Stimulated activated CD8-positive, alpha-beta memory T cell treated with anti-CD3 and anti-CD28 coated beads, Interleukin-2, amount 100 ng/mL, for 1 hour (primary cell): ENCODE data around the gene PROX2.

Experiments used
- DNase-seq, 2 donors: peaks; one replicate each; pipeline ENCODE4 v3.0.0-alpha.2; 2020; ENCODE audit warnings: low read depth in 2 of 2

Gene PROX2

GRCh38 chr14:74879427-74880182 lies 3.7 kb upstream of the PROX2 start:
- DNase-seq, result no peak

DNA sequence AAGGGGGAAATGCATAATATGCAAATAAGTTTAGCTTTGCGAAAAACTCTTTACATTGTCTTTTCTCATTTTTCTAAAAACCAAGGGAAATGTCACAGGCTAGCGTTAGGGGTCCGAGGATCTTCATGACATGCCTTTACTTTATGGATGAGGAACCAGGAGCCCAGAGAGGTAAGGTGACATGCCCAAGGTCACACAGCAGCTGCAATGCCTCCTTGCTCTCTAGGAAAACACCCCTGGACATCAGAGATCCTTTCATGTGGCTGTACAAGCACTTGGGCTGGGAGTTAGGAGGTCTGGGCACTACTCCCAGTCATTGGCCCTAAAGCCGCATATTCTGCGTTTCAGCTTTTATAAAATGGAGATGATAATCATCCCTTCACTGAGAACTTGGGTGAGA lies 741 bp downstream of the PROX2 start:
- DNase-seq, result no peak

DNA sequence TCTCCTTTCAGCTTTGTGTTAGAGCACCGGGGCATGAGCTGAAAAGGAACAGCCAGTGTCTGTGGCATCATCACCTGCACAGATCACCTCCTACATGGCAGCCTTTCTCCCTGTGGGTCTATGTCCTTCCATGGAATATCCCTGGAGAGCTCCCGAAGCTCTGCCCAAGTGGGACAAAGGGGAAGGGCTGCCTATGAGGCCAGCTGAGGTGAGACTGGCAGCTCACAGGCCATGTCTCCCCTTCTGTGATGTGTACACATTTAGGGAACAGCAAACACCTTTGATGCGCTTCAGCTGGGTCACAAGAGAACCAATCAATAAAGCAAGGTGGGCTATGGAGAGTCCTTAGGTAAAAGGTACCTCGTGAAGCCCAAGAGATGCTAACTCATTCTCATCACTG lies 4.1 kb downstream of the PROX2 start:
- no peak for DNase-seq

GRCh38 chr14:74868739-74869138 lies 7.2 kb downstream of the PROX2 start:
- no peak for DNase-seq

GRCh38 chr14:74867673-74868072 lies 8.3 kb downstream of the PROX2 start:
- peak; percentile 8 to 39 for DNase-seq

- no peak for DNase-seq
Measured at GRCh38 chr14:74866708-74867389, 9.1 kb downstream of the PROX2 start.

DNA sequence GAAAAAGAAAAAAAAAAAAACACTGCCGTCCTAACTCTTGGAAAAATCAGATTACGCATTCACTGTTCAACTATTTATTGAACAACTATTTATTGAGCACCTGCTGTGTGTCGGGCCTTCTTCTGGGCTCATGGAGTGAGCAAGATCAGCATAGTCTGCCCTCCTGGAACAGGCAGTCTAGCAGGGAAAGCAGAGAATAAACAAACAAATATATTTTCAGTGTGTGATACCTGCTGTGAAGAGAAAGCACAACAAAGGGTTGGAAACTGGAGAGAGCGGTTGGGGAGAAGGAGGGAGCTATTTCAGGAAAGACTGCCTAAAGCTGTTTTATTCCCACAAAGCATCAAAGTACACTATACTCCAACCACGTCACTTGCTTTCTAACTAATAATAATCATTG lies 10.8 kb downstream of the PROX2 start:
- no peak for DNase-seq

- DNase-seq, result no peak
Measured at GRCh38 chr14:74864198-74864597, 11.7 kb downstream of the PROX2 start.

DNA sequence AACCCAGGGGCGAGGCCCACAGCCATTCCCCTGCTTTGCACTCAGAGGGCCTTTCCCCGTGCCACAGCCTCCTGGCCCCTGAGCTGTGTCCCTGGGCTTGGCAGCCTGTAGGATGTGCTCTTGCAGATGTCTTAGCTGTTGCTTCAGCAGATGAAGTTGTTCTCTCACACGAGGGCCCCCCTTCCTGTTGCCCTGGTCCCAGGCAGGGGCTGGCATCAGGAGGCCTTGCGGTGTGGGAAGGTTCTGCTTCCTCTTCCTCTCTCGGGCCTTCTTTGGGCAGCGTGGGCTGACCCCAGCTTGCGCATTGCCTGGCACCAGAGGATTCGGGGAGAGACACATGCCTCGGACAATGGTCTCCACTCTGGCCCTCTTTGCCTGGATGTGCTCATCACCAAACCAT lies 12.7 kb downstream of the PROX2 start:
- DNase-seq, result no peak

- no peak for DNase-seq
Measured at GRCh38 chr14:74861734-74862090, 14.2 kb downstream of the PROX2 start.

GRCh38 chr14:74860899-74861733 lies 14.8 kb downstream of the PROX2 start:
- DNase-seq, result peak; percentile 86 to 89

DNA sequence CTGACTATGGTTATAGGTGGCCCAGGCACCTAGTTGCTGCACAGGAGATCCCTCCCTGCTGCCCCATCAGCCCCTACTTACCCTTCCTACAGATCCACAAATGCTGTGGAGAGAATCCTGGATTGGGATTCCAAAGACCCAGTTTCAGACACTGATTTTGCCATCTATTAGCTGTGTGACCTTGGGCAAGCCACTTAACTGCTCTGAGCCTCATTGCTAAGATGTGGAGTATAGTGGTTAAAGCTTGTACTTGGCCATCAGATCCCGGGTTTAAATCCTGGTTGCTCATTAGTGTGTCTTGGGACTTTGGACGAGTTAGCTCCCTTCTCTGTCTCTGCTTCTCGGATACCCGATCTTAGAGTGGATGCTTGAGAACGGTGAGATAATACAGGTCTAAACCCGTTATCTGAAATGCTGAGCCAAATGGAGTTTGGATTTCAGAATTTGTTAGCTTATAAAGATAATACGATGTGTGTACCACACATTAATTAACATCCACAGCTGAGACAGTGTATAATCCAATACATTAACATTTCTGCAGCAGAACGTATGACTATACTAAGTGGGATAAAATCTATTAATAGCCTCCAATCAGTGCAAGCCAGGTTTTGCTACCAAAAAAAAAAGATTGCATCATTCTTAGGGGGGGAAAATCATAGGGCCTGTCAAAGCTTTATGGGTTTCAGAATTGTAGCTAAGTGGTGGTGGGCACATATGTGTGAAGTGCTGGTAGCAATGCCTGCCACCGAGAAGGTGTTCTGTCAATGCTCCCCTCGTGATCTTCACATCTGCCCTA lies 16.0 kb downstream of the PROX2 start:
- DNase-seq, result no peak

- no peak for DNase-seq
Measured at GRCh38 chr14:74858022-74858421, 17.9 kb downstream of the PROX2 start.

DNA sequence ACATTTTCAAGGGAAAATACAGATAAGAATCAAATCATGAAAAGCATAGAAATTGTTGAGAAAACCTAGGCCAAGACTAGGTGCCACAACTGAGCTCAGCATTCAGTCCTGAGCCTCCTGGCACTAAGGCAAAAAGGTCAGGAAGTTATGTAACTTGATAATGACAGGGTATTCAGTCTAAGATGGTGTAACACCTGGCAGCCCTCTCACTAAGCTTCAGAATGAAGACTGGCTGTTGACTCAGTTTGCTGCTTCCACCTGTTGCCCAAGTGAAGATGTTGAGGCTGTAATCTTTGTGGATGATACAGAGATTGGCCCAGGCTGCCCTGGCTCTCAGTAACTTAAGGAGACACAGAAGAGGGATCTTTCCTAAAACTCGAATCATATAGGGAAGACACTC lies 19.6 kb downstream of the PROX2 start:
- no peak for DNase-seq

- DNase-seq, result no peak
Measured at GRCh38 chr14:74855945-74856344, 20.0 kb downstream of the PROX2 start.

GRCh38 chr14:74855021-74855420 lies 20.9 kb downstream of the PROX2 start:
- DNase-seq, result no peak

DNA sequence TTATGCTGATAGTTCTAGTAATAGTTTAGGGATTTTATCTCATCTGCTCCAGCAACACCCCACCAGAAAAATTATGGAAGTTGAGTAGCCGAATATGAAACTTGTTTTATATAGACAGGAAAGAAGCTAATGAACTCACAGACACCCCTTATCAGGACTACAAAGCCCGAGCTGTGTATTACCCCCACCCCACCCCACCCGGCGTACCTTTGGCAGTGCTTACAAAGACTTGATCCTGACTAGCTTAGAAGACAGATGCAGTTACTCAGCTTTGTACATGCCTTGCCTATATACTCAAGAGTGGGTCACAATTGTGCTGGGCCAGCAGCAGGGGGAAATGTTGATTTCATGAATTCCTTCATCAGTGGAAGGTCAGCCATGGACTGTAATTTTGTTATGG lies 22.4 kb downstream of the PROX2 start:
- no peak for DNase-seq

DNA sequence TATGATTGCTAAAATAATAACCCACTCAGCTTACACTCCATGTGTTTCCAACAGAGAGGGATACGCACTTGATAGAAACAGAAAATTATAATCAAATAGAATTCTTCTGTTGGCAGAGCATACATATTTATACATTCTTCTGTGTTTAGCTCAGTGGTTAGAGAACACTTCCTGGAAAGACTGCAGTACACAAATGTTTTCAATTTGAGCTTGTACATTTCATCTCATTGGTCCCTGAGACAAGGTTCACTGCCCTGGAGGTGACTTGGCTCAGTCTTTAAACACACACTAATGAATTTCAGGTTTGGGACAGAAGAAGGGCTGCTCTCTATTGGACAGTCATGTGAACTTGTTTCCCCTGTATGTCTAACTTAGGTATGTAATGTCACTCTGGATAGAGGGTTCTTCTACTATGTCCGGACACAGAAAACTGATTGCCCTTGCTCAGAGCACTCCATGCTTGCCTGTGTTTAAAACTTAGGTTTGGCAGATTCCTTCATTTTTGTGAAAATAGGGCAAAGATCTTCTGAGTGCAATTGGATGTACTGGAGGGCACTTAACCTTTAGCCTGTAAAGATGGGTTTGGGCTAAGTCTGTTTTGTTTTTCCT lies 22.9 kb downstream of the PROX2 start:
- no peak for DNase-seq

DNA sequence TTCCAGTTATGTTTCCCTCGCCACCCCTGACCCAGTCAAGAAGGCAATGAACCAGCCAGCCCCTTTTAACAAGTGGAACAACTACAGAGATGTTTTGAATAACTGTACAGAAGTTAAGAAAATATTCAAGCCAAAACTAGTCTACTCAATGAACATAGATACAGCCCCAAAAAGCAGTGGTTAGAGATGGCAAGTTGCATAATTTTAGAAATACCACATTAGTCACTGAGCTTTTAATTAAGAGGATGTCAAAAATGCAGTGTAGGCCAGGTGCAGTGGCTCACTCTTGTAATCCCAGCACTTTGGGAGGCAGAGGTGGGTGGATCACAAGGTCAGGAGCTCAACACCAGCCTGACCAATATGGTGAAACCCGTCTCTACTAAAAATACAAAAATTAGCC lies 27.2 kb downstream of the PROX2 start:
- no peak for DNase-seq

DNA sequence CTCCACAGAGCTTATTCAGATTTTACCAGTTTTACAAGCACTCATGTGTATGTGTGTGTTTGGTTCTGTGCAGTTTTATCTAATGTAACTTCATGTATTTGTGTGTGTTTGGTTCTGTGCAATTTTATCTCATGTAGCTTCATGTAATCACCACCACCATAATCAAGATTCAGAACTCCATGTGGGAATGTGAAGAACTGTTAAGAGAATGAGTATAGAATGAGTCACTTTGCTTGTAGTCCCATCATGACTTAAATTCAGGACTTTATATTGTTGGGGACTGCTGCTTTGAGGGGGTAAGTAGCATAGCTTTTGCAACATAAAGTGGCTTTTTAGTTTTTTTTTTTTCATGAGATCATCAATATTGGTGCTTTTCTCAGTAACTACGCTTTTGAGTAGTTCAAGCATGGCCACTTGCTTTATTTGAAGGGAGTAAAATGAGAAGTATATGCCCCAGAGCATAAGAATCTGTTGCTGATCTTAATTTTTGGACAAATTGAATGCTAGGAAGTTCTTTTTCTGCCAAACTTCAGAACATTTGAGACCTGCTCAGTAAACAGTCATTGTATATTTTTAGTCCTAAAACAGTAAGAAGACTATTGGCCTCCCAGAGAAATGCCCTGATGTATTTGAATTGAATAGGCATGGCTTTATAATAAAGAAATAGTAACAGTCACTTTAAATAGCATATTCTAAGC lies 28.8 kb downstream of the PROX2 start:
- DNase-seq, result no peak

GRCh38 chr14:74846168-74846567 lies 29.8 kb downstream of the PROX2 start:
- DNase-seq, result no peak
